AG09319 (cell line): ENCODE data around the gene CAPN9.

Experiments used
- DNase-seq: peaks from one replicate; pipeline ENCODE4 v3.0.0-alpha.2; 2010; ENCODE audit warnings: low read depth; ENCODE audit errors: extremely low read depth
- CTCF ChIP-seq: IDR thresholded peaks from 2 replicates; pipeline ENCODE4 v1.5.1; 2011; ENCODE audit warnings: low read depth, mild to moderate bottlenecking, inconsistent platforms, low read length, moderate library complexity

Gene CAPN9

GRCh38 chr1:230808281-230808872 is 61.2 kb downstream of the CAPN9 start:
- no peak for TF ChIP-seq CTCF
- DNase-seq: no peak

DNA sequence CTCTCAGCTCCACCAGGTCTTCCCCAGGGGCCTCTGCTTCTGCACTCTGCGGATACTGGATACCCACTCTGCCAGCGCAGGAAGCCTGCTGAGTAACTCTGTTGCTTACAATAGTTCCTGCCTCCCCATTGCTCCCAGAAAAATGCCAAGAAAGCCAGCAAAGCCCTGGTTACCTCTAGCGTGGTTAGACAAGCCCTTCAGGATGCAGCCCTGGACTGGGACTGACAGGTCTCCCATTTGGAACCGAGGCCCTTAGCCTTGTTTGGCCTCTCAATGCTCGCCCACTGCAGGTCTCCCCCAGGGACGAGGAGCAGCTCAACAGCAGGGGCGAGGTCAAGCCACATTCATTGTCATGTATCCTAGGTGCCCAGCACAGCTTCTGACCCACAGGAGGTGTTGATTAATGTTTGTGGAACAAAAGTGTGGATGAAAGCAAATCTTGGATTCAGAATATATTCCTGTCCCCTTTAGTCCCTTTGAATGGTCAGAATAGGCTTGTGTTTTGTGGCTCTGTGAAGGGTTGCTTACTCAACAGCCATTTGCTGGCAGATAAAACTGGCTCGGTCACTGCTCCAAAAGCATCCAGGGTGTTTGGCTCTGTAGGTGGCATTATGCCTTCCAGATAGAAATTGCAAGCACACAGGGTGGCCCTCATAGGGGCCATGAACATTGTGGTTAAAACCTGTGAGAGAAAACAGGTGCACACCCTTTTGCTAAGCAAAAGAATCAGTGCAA is 62.2 kb downstream of the CAPN9 start:
- DNase-seq: no peak
- TF ChIP-seq CTCF: no peak

GRCh38 chr1:230812568-230812967 is 65.4 kb downstream of the CAPN9 start:
- DNase-seq: no peak
- TF ChIP-seq CTCF: no peak

- DNase-seq: no peak
- no peak for TF ChIP-seq CTCF
Measured at GRCh38 chr1:230814949-230815692, 67.9 kb downstream of the CAPN9 start.

DNA sequence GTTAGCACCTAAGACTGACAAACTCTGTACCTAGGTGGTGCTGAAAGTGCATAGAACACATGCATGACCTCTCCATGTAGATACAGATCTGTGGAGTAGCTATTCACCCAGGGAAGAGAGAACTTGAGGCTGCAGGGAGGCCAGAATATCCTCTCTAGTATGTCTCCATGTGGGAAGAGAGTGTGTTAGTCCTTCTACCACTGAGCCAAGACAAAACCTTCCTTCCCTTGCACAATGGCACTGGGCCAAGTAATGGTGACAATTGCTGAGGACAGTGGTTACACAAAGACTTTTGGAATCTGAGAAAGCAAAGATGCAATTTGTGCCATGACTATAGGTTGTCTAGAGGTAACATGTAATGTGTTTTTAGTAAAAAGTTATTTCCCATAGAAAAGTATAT is 68.8 kb downstream of the CAPN9 start:
- no peak for TF ChIP-seq CTCF
- DNase-seq: no peak

DNA sequence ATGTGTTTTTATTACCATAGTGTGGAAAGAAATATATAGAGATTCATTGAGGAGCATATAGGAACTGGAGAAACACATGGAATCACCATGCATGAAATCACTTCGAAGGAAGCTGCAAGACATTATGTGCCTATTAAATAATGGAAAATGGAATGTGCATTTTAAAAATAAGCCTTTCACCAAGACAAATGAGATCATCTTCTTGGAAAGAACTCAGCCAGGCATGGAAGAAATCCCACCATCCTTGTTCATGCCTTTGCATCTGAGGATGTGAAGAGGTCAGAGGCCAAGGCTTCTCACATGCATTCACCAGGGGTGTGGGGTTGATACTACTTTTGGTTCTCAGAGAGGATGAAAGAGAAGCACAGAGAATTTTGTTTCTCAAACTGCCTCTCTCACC is 71.2 kb downstream of the CAPN9 start:
- no peak for TF ChIP-seq CTCF
- DNase-seq: no peak

- no peak for TF ChIP-seq CTCF
- no peak for DNase-seq
Measured at GRCh38 chr1:230818901-230819300, 71.7 kb downstream of the CAPN9 start.
